Measurements from ENCODE around the gene GAL. TPM values are rescaled to one million over a fixed set of nuclear protein-coding genes. Genes with fewer than 3 reads are reported as not detected.
"Not testable (repeated sequence)": the region's sequence is repeated elsewhere in the genome, so short reads cannot be mapped to it uniquely, and the experiment has no call there.

Gene GAL
- polyA plus RNA-seq (2013, experiment 1 of 2), result 1.5 TPM
- polyA plus RNA-seq (2013, experiment 2 of 2), result 1.2 TPM

GRCh38 chr11:68684385-68685356 is at the start of gene GAL:
Gene GAL, plus strand, starts transcription at chr11:68684544. Its CDS starts 380 bp downstream, at chr11:68684924.
- Histone ChIP-seq H4K91ac (ENCODE audit: low read depth, low read length, poor library complexity) (no peak within 1 kb of the TSS), H3K14ac (ENCODE audit: low read length) (peak within 1 kb of the TSS; percentile 75), H3K18ac (ENCODE audit: low read length) (peak within 1 kb of the TSS; percentile 88), H4K8ac (ENCODE audit: low read depth, low read length) (no peak within 1 kb of the TSS), H3K23ac (ENCODE audit: low read depth, low read length, poor library complexity) (peak within 1 kb of the TSS; percentile 80), H2BK15ac (ENCODE audit: low read length) (peak within 1 kb of the TSS; percentile 41), H2AFZ (ENCODE audit: low read length) (peak within 1 kb of the TSS; percentile 63), H3K4me1 (ENCODE audit: control insufficient read depth in 2 of 2, insufficient read depth in 1 of 2, low read depth in 1 of 2, low read length in 2 of 2) (no peaks in the 10 kb centered on the region), H3K4me3 (ENCODE audit: low read length in 2 of 2) (peak within 1 kb of the TSS in 1 of 2 donors; percentile 72), H3K36me3 (replicated peaks in 1 of 2; ENCODE audit: control insufficient read depth in 2 of 2, insufficient read depth in 2 of 2, low read length in 2 of 2) (no peaks in the 10 kb centered on the region), H2BK120ac (ENCODE audit: low read depth, low read length) (peak within 1 kb of the TSS; percentile 49), H3K9me3 (replicated peaks in 1 of 2; ENCODE audit: control insufficient read depth in 2 of 2, insufficient read depth in 1 of 2, low read depth in 1 of 2, low read length in 2 of 2) (no peaks in the 10 kb centered on the region), H2AK5ac (ENCODE audit: low read depth, low read length) (peak within 1 kb of the TSS; percentile 91), H2BK5ac (ENCODE audit: low read length) (peak within 1 kb of the TSS; percentile 76), H3K9ac (ENCODE audit: low read depth, low read length, poor library complexity) (peak within 1 kb of the TSS; percentile 72), H2BK12ac (ENCODE audit: low read length) (peak within 1 kb of the TSS; percentile 63), H3K4ac (ENCODE audit: low read length) (peak within 1 kb of the TSS; percentile 29), H3K27ac (replicated peaks; ENCODE audit: low read length) (no peak within 1 kb of the TSS), H3K79me1 (ENCODE audit: low read depth, low read length) (no peaks in the 10 kb centered on the region), H3K4me2 (ENCODE audit: insufficient read depth, low read length, poor library complexity, severe bottlenecking) (peak within 1 kb of the TSS; percentile 97), H3K27me3 (ENCODE audit: control insufficient read depth in 3 of 3, insufficient read depth in 3 of 3, low read depth in 1 of 3, low read length in 3 of 3) (peaks cover 23 to 79% (median 53%) of the 10 kb centered on the region in 3 experiments)
- WGBS, 2 donors (ENCODE audit: extremely low coverage in 2 of 2, insufficient read length in 2 of 2, insufficient replicate concordance in 1 of 2), result no CpG with 5 or more reads among the region's 113 CpGs
- no peak for DNase-seq (ENCODE audit: low spot score)

GRCh38 chr11:68634606-68635005 is 49.7 kb upstream of the GAL start:
- not testable (repeated sequence) for H3K9me3 ChIP-seq (replicated peaks in 1 of 2; ENCODE audit: control insufficient read depth in 2 of 2, insufficient read depth in 1 of 2, low read depth in 1 of 2, low read length in 2 of 2); H3K14ac ChIP-seq (ENCODE audit: low read length); H3K23ac ChIP-seq (ENCODE audit: low read depth, low read length, poor library complexity); H3K4ac ChIP-seq (ENCODE audit: low read length); H4K91ac ChIP-seq (ENCODE audit: low read depth, low read length, poor library complexity); H3K79me1 ChIP-seq (ENCODE audit: low read depth, low read length); H3K4me2 ChIP-seq (ENCODE audit: insufficient read depth, low read length, poor library complexity, severe bottlenecking); H3K4me3 ChIP-seq (ENCODE audit: low read length in 2 of 2); H3K27me3 ChIP-seq (ENCODE audit: control insufficient read depth in 3 of 3, insufficient read depth in 3 of 3, low read depth in 1 of 3, low read length in 3 of 3); H2BK12ac ChIP-seq (ENCODE audit: low read length); H2BK15ac ChIP-seq (ENCODE audit: low read length); H3K27ac ChIP-seq (replicated peaks; ENCODE audit: low read length); H3K36me3 ChIP-seq (replicated peaks in 1 of 2; ENCODE audit: control insufficient read depth in 2 of 2, insufficient read depth in 2 of 2, low read length in 2 of 2); H2BK120ac ChIP-seq (ENCODE audit: low read depth, low read length); H2AFZ ChIP-seq (ENCODE audit: low read length); H3K9ac ChIP-seq (ENCODE audit: low read depth, low read length, poor library complexity); DNase-seq (ENCODE audit: low spot score); H2BK5ac ChIP-seq (ENCODE audit: low read length); H3K18ac ChIP-seq (ENCODE audit: low read length); H3K4me1 ChIP-seq (ENCODE audit: control insufficient read depth in 2 of 2, insufficient read depth in 1 of 2, low read depth in 1 of 2, low read length in 2 of 2); H4K8ac ChIP-seq (ENCODE audit: low read depth, low read length); H2AK5ac ChIP-seq (ENCODE audit: low read depth, low read length)
- no CpG with 5 or more reads among the region's 7 CpGs for WGBS, 2 donors (ENCODE audit: extremely low coverage in 2 of 2, insufficient read length in 2 of 2, insufficient replicate concordance in 1 of 2)

- H3K4me1 ChIP-seq (ENCODE audit: control insufficient read depth in 2 of 2, insufficient read depth in 1 of 2, low read depth in 1 of 2, low read length in 2 of 2); H3K18ac ChIP-seq (ENCODE audit: low read length); H4K8ac ChIP-seq (ENCODE audit: low read depth, low read length); H3K27ac ChIP-seq (replicated peaks; ENCODE audit: low read length); H3K23ac ChIP-seq (ENCODE audit: low read depth, low read length, poor library complexity); H4K91ac ChIP-seq (ENCODE audit: low read depth, low read length, poor library complexity); H2BK120ac ChIP-seq (ENCODE audit: low read depth, low read length); H3K4me2 ChIP-seq (ENCODE audit: insufficient read depth, low read length, poor library complexity, severe bottlenecking); H3K14ac ChIP-seq (ENCODE audit: low read length); H3K9me3 ChIP-seq (replicated peaks in 1 of 2; ENCODE audit: control insufficient read depth in 2 of 2, insufficient read depth in 1 of 2, low read depth in 1 of 2, low read length in 2 of 2); DNase-seq (ENCODE audit: low spot score); H3K27me3 ChIP-seq (ENCODE audit: control insufficient read depth in 3 of 3, insufficient read depth in 3 of 3, low read depth in 1 of 3, low read length in 3 of 3); H2BK5ac ChIP-seq (ENCODE audit: low read length); H3K9ac ChIP-seq (ENCODE audit: low read depth, low read length, poor library complexity); H3K79me1 ChIP-seq (ENCODE audit: low read depth, low read length); H2AFZ ChIP-seq (ENCODE audit: low read length); H2BK15ac ChIP-seq (ENCODE audit: low read length); H3K4ac ChIP-seq (ENCODE audit: low read length); H2BK12ac ChIP-seq (ENCODE audit: low read length); H3K36me3 ChIP-seq (replicated peaks in 1 of 2; ENCODE audit: control insufficient read depth in 2 of 2, insufficient read depth in 2 of 2, low read length in 2 of 2); H3K4me3 ChIP-seq (ENCODE audit: low read length in 2 of 2); H2AK5ac ChIP-seq (ENCODE audit: low read depth, low read length): not testable (repeated sequence)
- no CpG with 5 or more reads among the region's 7 CpGs for WGBS, 2 donors (ENCODE audit: extremely low coverage in 2 of 2, insufficient read length in 2 of 2, insufficient replicate concordance in 1 of 2)
These were observed 49.2 kb upstream of the GAL start for GRCh38 chr11:68635172-68635571.

- not testable (repeated sequence) for H3K9me3 ChIP-seq (replicated peaks in 1 of 2; ENCODE audit: control insufficient read depth in 2 of 2, insufficient read depth in 1 of 2, low read depth in 1 of 2, low read length in 2 of 2); H3K79me1 ChIP-seq (ENCODE audit: low read depth, low read length); H3K36me3 ChIP-seq (replicated peaks in 1 of 2; ENCODE audit: control insufficient read depth in 2 of 2, insufficient read depth in 2 of 2, low read length in 2 of 2); H3K23ac ChIP-seq (ENCODE audit: low read depth, low read length, poor library complexity); H3K9ac ChIP-seq (ENCODE audit: low read depth, low read length, poor library complexity); H2BK120ac ChIP-seq (ENCODE audit: low read depth, low read length); H2BK5ac ChIP-seq (ENCODE audit: low read length); H2AFZ ChIP-seq (ENCODE audit: low read length); H3K4me2 ChIP-seq (ENCODE audit: insufficient read depth, low read length, poor library complexity, severe bottlenecking); H4K91ac ChIP-seq (ENCODE audit: low read depth, low read length, poor library complexity); H3K4me3 ChIP-seq (ENCODE audit: low read length in 2 of 2); H2BK12ac ChIP-seq (ENCODE audit: low read length); DNase-seq (ENCODE audit: low spot score); H4K8ac ChIP-seq (ENCODE audit: low read depth, low read length); H2AK5ac ChIP-seq (ENCODE audit: low read depth, low read length); H3K4me1 ChIP-seq (ENCODE audit: control insufficient read depth in 2 of 2, insufficient read depth in 1 of 2, low read depth in 1 of 2, low read length in 2 of 2); H3K27ac ChIP-seq (replicated peaks; ENCODE audit: low read length); H3K14ac ChIP-seq (ENCODE audit: low read length); H3K4ac ChIP-seq (ENCODE audit: low read length); H3K18ac ChIP-seq (ENCODE audit: low read length); H2BK15ac ChIP-seq (ENCODE audit: low read length)
- H3K27me3 ChIP-seq (ENCODE audit: control insufficient read depth in 3 of 3, insufficient read depth in 3 of 3, low read depth in 1 of 3, low read length in 3 of 3), result peaks cover 0 to 12% (median 0%) of the 10 kb centered on the region in 3 experiments
- no CpG with 5 or more reads among the region's 10 CpGs for WGBS, 2 donors (ENCODE audit: extremely low coverage in 2 of 2, insufficient read length in 2 of 2, insufficient replicate concordance in 1 of 2)
These were observed 48.5 kb upstream of the GAL start for GRCh38 chr11:68635883-68636282.
